Breast epithelium (tissue), 4 donors: Measurements from ENCODE around the gene ESM1. TPM values are rescaled to one million over a fixed set of nuclear protein-coding genes. Genes with fewer than 3 reads are reported as not detected.
"Not testable (repeated sequence)": the region's sequence is repeated elsewhere in the genome, so short reads cannot be mapped to it uniquely, and the experiment has no call there.

Experiments
- DNase-seq, 2 donors: peaks; one replicate each; pipeline ENCODE4 v3.0.0-alpha.2; 2019; ENCODE audit warnings: low spot score in 2 of 2
- H3K27ac ChIP-seq, 2 donors: fragments of 200-600 bp; sonication (generic) in 1 of 2; one replicate each; pipeline ENCODE4 v1.5.1; 2016 to 2019; ENCODE audit warnings: mild to moderate bottlenecking in 1 of 2
- H3K27me3 ChIP-seq, 2 donors: fragments of 200-600 bp; sonication (generic) in 1 of 2; one replicate each; pipeline versions ENCODE4 v1.5.1 to v1.6.0; 2017 to 2019; ENCODE audit warnings: control low read depth in 1 of 2, mild to moderate bottlenecking in 1 of 2
- H3K36me3 ChIP-seq: fragments of 200-600 bp; one replicate; pipeline ENCODE4 v1.5.1; 2019
- H3K4me1 ChIP-seq, 2 donors: fragments of 200-600 bp; sonication (generic); one replicate each; pipeline ENCODE4 v1.5.1; 2016 to 2019; ENCODE audit warnings: control low read depth in 1 of 2
- H3K4me3 ChIP-seq, 3 donors: fragments of 200-600 bp; sonication (generic); 1 replicate in 2 of 3; 2 replicates in 1 of 3; pipeline ENCODE4 v1.5.1; 2016 to 2019; ENCODE audit warnings: mild to moderate bottlenecking in 3 of 3, moderate library complexity in 2 of 3
- H3K9me3 ChIP-seq, 2 donors: fragments of 200-600 bp; sonication (generic) in 1 of 2; one replicate each; pipeline ENCODE4 v1.5.1; 2016 to 2019; ENCODE audit warnings: control low read depth in 1 of 2
- POLR2A ChIP-seq: fragments of 450-650 bp; IDR thresholded peaks from one replicate; pipeline ENCODE4 v1.6.1; 2016; ENCODE audit warnings: antibody characterized with exemption, mild to moderate bottlenecking, moderate library complexity
- POLR2AphosphoS5 ChIP-seq, 3 donors: sonication (generic); formaldehyde crosslinking; IDR thresholded peaks; one replicate each; pipeline ENCODE4 v1.6.1; 2017; ENCODE audit warnings: antibody characterized with exemption in 3 of 3
- intact Hi-C: fragments of 100-400 bp; cut with DNase I; formaldehyde crosslinking; loops from one replicate; pipeline ENCODE4 v1.15.1; 2023; ENCODE audit warnings: low total_unique reads
- total RNA-seq, 3 donors: library from RNA; depleted of rRNA; stranded (reverse); fragments of >200 nt; gene quantifications; one replicate each; pipeline ENCODE4 v1.1.0, GENCODE V29; 2016
- TF ChIP-seq, protein P1 (sequence below), 3 donors: fragments of 450-650 bp; IDR thresholded peaks; one replicate each; pipeline ENCODE4 v1.5.1; 2016 to 2017; ENCODE audit warnings: antibody characterized with exemption in 3 of 3, mild to moderate bottlenecking in 3 of 3, moderate library complexity in 3 of 3

The ESM1 gene
- total RNA-seq, 3 donors from 2014 or later = 0.48 TPM; not detected in 2

DNA sequence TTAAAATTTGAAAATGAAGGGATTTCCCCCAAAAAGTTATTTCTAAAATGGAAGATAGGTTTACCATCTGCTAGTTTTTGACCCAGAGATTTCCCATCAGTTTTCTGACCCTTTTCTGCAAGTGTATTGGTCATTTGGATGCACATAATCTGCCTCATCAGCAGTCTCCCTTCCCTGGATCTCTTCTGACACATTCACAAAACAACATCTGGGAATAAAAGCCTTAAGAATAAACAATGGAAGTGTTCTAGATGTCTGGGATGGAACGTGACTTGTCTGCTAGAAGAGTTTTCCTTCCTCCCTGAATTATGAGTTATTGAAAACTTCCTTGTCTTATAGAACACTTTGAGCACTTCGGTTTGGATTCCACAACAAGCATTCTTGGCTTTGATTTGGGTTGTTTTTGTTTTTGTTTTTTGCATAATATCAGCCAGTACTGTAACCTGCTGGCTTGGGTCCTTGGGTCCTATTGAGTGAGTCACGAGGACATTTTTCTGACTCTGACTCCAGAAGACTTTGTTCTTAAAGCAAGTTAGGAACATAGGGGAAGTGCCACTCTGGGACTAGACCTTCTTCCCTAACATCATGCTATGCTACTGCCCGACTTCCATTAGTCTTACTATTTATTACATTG, 18.2 kb upstream of the ESM1 start:
- TF ChIP-seq POLR2AphosphoS5 (IDR thresholded peaks at IDR 0.05) = no peak
- no peak for TF ChIP-seq POLR2A
- TF ChIP-seq, protein P1, sequence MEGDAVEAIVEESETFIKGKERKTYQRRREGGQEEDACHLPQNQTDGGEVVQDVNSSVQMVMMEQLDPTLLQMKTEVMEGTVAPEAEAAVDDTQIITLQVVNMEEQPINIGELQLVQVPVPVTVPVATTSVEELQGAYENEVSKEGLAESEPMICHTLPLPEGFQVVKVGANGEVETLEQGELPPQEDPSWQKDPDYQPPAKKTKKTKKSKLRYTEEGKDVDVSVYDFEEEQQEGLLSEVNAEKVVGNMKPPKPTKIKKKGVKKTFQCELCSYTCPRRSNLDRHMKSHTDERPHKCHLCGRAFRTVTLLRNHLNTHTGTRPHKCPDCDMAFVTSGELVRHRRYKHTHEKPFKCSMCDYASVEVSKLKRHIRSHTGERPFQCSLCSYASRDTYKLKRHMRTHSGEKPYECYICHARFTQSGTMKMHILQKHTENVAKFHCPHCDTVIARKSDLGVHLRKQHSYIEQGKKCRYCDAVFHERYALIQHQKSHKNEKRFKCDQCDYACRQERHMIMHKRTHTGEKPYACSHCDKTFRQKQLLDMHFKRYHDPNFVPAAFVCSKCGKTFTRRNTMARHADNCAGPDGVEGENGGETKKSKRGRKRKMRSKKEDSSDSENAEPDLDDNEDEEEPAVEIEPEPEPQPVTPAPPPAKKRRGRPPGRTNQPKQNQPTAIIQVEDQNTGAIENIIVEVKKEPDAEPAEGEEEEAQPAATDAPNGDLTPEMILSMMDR (IDR thresholded peaks at IDR 0.05) = no peak
- Histone ChIP-seq H3K9me3 (no peaks in the 10 kb centered on the region), H3K4me3 (no peak overlapping the region), H3K27ac (no peak overlapping the region), H3K36me3 (no peaks in the 10 kb centered on the region), H3K27me3 (no peaks in the 10 kb centered on the region), H3K4me1 (no peaks in the 10 kb centered on the region)
- no peak for DNase-seq
- intact Hi-C loops = no loop called here

GRCh38 chr5:55002166-55002565, 16.8 kb upstream of the ESM1 start:
- H3K4me3 ChIP-seq, H3K27ac ChIP-seq, intact Hi-C loops, H3K36me3 ChIP-seq, H3K4me1 ChIP-seq, H3K9me3 ChIP-seq, H3K27me3 ChIP-seq, DNase-seq: not testable (repeated sequence)

- no peak for DNase-seq
- no peaks in the 10 kb centered on the region for H3K27me3 ChIP-seq
- intact Hi-C loops = no loop called here
Measured at GRCh38 chr5:54997081-54997480, 11.7 kb upstream of the ESM1 start.

GRCh38 chr5:54996466-54996865, 11.1 kb upstream of the ESM1 start:
- H3K9me3 ChIP-seq = no peaks in the 10 kb centered on the region
- TF ChIP-seq POLR2AphosphoS5 (IDR thresholded peaks at IDR 0.05) (no peak), POLR2A (no peak)
- TF ChIP-seq, protein P1 (IDR thresholded peaks at IDR 0.05) = no peak
- no peaks in the 10 kb centered on the region for H3K27me3 ChIP-seq
- no peaks in the 10 kb centered on the region for H3K36me3 ChIP-seq
- H3K4me1 ChIP-seq = no peaks in the 10 kb centered on the region
- H3K4me3 ChIP-seq = no peak overlapping the region
- no peak for DNase-seq
- intact Hi-C loops = no loop called here
- H3K27ac ChIP-seq = no peak overlapping the region

More at GRCh38 chr5:54997081-54997480, 11.7 kb upstream of the ESM1 start:
- Histone ChIP-seq H3K27ac (no peak overlapping the region), H3K4me1 (no peaks in the 10 kb centered on the region), H3K36me3 (no peaks in the 10 kb centered on the region), H3K9me3 (no peaks in the 10 kb centered on the region), H3K4me3 (no peak overlapping the region)
- TF ChIP-seq POLR2AphosphoS5 (IDR thresholded peaks at IDR 0.05) (no peak), POLR2A (no peak)
- TF ChIP-seq, protein P1 (IDR thresholded peaks at IDR 0.05) = no peak

- H3K27ac ChIP-seq = no peak overlapping the region
- TF ChIP-seq POLR2A (no peak), POLR2AphosphoS5 (IDR thresholded peaks at IDR 0.05) (no peak)
- TF ChIP-seq, protein P1 (IDR thresholded peaks at IDR 0.05) = no peak
- no peaks in the 10 kb centered on the region for H3K27me3 ChIP-seq
- intact Hi-C loops = no loop called here
- H3K4me1 ChIP-seq = no peaks in the 10 kb centered on the region
- H3K9me3 ChIP-seq = no peaks in the 10 kb centered on the region
- no peak for DNase-seq
- no peaks in the 10 kb centered on the region for H3K36me3 ChIP-seq
- no peak overlapping the region for H3K4me3 ChIP-seq
Measured at GRCh38 chr5:54995168-54995567, 9.8 kb upstream of the ESM1 start.

DNA sequence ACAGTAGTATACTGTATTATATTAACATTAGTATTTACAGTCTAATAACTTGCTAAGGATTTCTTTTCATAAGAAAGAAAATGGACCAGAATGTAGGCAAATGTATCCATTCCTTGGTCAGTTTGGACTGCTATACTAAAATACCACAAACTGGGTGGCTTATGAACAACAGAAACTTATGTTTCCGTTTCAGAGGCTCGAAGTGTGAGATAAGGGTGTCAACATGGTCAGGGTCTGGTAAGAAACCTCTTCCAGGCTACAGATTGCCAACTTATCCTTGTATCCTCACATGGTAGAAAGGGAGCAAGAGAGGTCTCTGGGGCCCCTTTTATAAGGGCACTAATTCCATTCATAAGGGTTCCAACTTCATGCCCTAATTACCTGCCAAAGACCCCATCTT, 9.2 kb upstream of the ESM1 start:
- TF ChIP-seq, protein P1 (IDR thresholded peaks at IDR 0.05) = no peak
- TF ChIP-seq POLR2A (no peak), POLR2AphosphoS5 (IDR thresholded peaks at IDR 0.05) (no peak)
- intact Hi-C loops = no loop called here
- no peak overlapping the region for H3K4me3 ChIP-seq
- no peak for DNase-seq
- no peaks in the 10 kb centered on the region for H3K27me3 ChIP-seq
- H3K4me1 ChIP-seq = no peaks in the 10 kb centered on the region
- no peaks in the 10 kb centered on the region for H3K9me3 ChIP-seq
- no peak overlapping the region for H3K27ac ChIP-seq
- no peaks in the 10 kb centered on the region for H3K36me3 ChIP-seq
